ENCODE results near the gene FXYD1. TPM values are rescaled to one million over a fixed set of nuclear protein-coding genes. Genes with fewer than 3 reads are reported as not detected.

FXYD1 gene
- total RNA-seq, 4 donors from 2014 or later, result 42.8 to 140 (median 52.7) TPM

- H3K4me1 ChIP-seq, result peaks cover 0 to 12% (median 4%) of the 10 kb centered on the region in 3 donors
- H3K36me3 ChIP-seq, result no peaks in the 10 kb centered on the region
- H3K4me3 ChIP-seq, result no peak overlapping the region
- no peak overlapping the region for H3K27ac ChIP-seq
- 84 to 93% methylated on average over 4 to 5 of the region's 5 CpGs for WGBS, 2 donors (ENCODE audit: low coverage in 1 of 2)
- no peak for ATAC-seq
- H3K27me3 ChIP-seq, result peaks cover 39% of the 10 kb centered on the region
- no peaks in the 10 kb centered on the region for H3K9me3 ChIP-seq
- TF ChIP-seq EP300 (IDR thresholded peaks at IDR 0.05) (no peak), CTCF (IDR thresholded peaks at IDR 0.05) (no peak), POLR2AphosphoS5 (IDR thresholded peaks at IDR 0.05) (no peak)
These were observed 45.2 kb upstream of the FXYD1 start for GRCh38 chr19:35093430-35093829.

GRCh38 chr19:35093941-35094647, 44.5 kb upstream of the FXYD1 start:
- no peaks in the 10 kb centered on the region for H3K9me3 ChIP-seq
- peaks cover 35% of the 10 kb centered on the region for H3K27me3 ChIP-seq
- TF ChIP-seq CTCF (IDR thresholded peaks at IDR 0.05) (no peak), POLR2A (IDR thresholded peaks at IDR 0.05) (no peak), EP300 (IDR thresholded peaks at IDR 0.05) (no peak), POLR2AphosphoS5 (IDR thresholded peaks at IDR 0.05) (no peak)
- no peak overlapping the region for H3K27ac ChIP-seq
- H3K36me3 ChIP-seq, result no peaks in the 10 kb centered on the region
- H3K4me3 ChIP-seq, result no peak overlapping the region
- H3K4me1 ChIP-seq, result peaks cover 0 to 12% (median 4%) of the 10 kb centered on the region in 3 donors
- 100% methylated on average over 1 of the region's 11 CpGs; no CpG with 5 or more reads in 1 of the 2 donors for WGBS, 2 donors (ENCODE audit: low coverage in 1 of 2)
- no peak for ATAC-seq

- Histone ChIP-seq H3K9me3 (no peaks in the 10 kb centered on the region), H3K36me3 (no peaks in the 10 kb centered on the region), H3K4me3 (no peak overlapping the region), H3K27ac (no peak overlapping the region), H3K27me3 (peaks cover 30% of the 10 kb centered on the region), H3K4me1 (peaks cover 0 to 12% (median 4%) of the 10 kb centered on the region in 3 donors)
- TF ChIP-seq CTCF (IDR thresholded peaks at IDR 0.05) (no peak), POLR2AphosphoS5 (IDR thresholded peaks at IDR 0.05) (no peak), EP300 (IDR thresholded peaks at IDR 0.05) (no peak), POLR2A (IDR thresholded peaks at IDR 0.05) (no peak)
- 55 to 93% methylated on average over 2 of the region's 4 CpGs for WGBS, 2 donors (ENCODE audit: low coverage in 1 of 2)
- ATAC-seq, result no peak
These were observed 44.0 kb upstream of the FXYD1 start for GRCh38 chr19:35094656-35095055.

GRCh38 chr19:35095667-35096368, 42.8 kb upstream of the FXYD1 start:
- no peak for ATAC-seq
- no peak overlapping the region for H3K27ac ChIP-seq

More at GRCh38 chr19:35095667-35096368, 42.8 kb upstream of the FXYD1 start:
- H3K9me3 ChIP-seq, result no peaks in the 10 kb centered on the region
- no peaks in the 10 kb centered on the region for H3K36me3 ChIP-seq
- H3K4me3 ChIP-seq, result no peak overlapping the region
- peaks cover 0 to 3% (median under 1%) of the 10 kb centered on the region in 3 donors for H3K4me1 ChIP-seq
- WGBS, 2 donors (ENCODE audit: low coverage in 1 of 2), result 65 to 82% methylated on average over 6 to 8 of the region's 8 CpGs
- H3K27me3 ChIP-seq, result peaks cover 19% of the 10 kb centered on the region
- TF ChIP-seq EP300 (IDR thresholded peaks at IDR 0.05), result no peak
- no peak for TF ChIP-seq CTCF (IDR thresholded peaks at IDR 0.05)
- TF ChIP-seq POLR2AphosphoS5 (IDR thresholded peaks at IDR 0.05), result no peak
- TF ChIP-seq POLR2A (IDR thresholded peaks at IDR 0.05), result no peak
